HG03135 (cell line): ENCODE data around the gene FUT3.
"Not testable (repeated sequence)": the region's sequence is repeated elsewhere in the genome, so short reads cannot be mapped to it uniquely, and the experiment has no call there.

ENCODE experiments used
- ATAC-seq: cut with Tn5 transposase; IDR thresholded peaks from one replicate; pipeline ENCODE4 v1.9.1; 2021; ENCODE audit warnings: mild to moderate bottlenecking, moderate library complexity; ENCODE audit not compliant: unreplicated experiment

The FUT3 gene

DNA sequence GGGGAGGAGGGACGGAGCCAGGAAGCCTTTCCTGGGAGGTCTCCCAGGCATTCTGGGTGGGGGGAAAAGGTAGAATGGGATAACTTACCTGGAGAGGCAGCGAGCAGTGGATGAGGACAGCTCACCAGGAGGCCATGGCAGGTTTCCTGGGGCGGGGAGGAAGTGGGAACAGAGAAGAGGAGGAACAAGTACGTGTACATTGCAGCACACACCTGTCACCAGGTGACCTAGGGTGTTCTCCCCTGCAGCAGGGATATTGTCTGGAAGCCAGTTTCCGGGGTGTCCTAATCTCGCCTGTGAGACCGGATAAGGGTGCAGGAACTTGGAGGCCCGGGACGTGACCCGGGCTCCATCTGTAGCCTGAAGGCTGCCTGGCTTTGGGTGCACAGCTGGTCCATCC, at the start of gene FUT3:
FUT3 (minus strand) TSS at position 148 of the 400 bp plus-strand sequence.
- ATAC-seq: no peak

DNA sequence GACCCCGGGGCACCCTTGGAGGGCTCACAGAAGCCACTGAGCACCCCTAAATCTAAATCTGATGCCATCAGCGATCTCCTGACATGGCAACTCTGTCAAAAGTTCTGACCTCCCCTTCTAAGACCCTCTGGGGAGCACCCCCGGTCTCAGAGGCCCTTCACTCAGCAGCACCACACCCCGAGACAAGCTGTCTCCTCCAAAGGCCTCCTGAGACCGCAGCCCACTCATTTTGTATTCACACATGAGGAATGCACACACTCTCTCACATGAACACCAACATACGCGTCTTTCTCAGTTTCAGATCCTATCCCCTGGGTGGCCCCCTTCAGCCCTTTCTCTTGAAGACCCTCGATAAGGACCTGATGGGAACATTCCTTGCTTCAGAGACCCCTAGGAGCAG, 49.7 kb upstream of the FUT3 start:
- no peak for ATAC-seq

DNA sequence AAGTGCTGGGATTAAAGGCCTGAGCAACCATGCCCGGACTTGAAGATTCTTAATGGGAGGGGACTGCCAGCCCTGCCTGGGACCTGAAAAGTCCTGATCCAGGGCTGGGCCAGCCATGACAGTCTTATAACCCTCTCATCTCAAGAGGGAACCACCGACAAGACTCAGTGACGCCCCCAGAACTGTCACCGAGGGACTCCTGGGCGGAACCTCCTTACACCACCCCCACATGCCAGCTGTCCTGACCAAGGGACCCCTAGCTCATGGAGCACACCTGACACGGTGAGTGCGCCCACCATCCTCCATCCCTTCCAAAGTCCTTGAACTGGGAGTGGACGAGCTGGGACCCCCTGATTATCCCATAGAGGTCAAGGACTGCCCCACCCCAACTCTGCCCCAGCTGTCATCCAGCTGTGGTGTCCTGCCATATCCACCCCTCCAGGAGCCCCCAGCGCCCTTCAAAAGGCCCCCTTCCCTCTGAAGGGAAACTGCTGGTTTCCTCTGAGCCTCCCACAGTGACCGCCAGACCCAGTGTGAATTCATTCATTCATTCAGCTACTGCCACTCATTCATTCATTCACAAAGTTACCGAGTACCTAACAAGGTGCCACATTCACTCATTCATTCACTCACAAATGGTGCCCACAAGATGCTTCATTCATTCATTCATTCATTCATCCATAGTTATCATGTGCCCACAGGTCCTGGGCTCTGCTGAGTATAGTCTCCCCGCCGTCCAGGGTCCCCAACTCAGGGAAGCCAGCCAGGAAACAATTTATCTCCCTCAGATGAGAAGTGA, 48.7 kb upstream of the FUT3 start:
- no peak for ATAC-seq

DNA sequence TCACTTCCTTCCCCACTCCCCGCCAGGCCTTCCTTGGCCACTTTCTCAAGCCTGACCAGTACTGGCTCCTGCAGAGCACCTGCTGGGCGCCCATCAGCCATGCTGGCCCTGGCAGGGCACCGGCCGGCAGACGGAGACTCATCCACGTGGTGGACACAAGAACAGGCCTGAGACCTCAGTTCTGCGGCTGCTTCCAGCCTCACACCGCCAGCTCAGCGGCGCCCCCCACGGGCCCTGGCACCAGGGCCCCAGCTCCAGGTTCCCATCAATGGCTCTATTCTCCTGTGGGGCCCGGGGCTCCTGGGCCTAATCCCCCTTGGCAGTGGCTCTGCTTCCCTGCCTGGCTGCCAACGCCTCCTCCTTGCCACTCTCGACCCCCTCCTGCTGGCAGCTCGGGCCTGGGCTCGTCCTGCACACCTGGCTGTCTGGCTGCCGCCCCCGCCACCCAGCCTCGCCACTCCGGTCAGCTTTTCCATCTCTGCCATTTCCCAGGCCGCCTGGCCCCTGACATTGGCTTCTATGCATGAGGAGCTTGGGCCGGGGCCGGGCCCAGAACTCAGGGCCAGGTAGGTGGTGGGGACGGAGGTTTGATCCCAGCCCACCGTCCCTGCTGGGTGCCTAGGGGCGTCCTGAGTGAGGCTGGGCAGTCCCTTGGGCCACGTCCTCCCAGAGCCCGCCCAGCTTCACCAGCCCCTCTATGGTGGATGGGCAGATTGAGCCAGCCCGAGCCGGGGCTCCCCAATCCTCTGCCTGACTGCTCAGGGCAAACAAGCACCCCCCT, 46.1 kb upstream of the FUT3 start:
- no peak for ATAC-seq

DNA sequence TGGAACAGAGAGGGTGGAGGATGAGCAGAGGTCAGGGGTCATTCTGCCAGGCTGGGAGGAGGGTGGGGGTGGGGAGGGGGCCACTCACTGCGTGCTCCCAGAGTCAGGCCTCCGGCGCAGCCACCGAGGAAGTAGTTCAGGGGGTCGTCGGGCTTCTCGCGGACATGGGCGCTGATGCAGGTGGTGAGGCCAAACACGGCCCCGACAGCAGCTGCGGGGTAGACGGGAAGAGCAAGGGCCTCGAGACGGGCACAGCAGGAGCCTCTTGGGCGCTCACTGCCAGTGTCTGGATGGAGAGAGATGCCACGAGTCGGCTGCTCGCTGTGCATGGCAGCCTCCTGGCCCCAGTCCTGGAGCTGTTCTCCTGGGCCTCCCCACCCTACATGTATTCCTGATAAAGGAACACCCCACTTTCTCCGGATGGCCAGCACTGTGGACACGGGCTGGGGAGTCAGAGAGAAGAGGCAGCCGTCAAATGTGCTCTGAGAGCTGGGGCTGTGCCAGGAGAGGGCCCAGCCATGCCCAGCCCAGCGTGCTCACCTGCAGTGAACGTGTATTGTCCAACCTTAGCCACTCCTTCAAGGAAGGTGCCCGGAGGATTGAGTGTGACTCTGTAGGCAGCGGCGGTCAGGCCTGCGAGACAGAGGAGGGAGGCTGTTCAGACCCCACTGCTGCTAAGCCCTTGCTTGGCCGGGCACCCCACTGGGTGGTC, 45.3 kb upstream of the FUT3 start:
- no peak for ATAC-seq

DNA sequence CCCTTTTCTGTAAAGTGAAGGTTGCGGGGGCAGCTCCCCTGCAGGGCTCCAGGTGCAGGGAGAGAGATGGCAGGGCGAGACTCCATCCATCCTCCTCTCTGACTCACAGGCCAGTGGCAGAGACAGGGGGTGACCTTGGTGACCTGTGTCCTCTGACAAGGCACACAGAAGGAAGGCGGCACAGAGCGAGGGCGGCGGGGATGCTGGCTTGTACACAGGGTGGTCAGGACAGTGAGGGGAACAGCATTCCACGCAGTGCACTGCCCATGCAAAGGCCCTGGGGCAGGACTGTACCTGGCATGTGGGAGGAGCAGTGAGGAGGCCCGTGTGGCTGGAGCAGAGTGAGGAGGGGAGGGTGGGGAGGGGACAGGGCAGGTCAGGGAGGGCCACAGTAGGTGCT, 44.6 kb upstream of the FUT3 start:
- ATAC-seq: no peak

DNA sequence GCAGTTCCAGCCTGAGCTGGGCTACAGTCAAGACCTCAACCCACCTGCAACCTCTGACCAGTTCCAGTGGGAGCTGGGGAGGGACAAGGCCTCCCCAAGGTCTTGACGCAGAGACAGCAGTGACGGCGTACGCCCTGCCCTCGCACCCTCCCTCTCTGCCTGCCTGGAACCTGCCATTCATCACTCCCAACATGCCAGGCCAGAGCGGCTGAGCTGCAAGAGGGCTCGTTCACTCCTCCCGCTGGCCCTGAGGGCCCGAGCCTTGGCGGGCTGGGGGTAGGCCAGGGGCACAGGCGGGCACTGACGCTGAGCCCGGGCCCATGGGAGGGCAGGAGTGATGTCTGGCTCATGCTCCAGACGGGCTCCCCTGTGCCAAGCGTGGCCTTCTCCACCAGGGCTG, 44.2 kb upstream of the FUT3 start:
- ATAC-seq: no peak

DNA sequence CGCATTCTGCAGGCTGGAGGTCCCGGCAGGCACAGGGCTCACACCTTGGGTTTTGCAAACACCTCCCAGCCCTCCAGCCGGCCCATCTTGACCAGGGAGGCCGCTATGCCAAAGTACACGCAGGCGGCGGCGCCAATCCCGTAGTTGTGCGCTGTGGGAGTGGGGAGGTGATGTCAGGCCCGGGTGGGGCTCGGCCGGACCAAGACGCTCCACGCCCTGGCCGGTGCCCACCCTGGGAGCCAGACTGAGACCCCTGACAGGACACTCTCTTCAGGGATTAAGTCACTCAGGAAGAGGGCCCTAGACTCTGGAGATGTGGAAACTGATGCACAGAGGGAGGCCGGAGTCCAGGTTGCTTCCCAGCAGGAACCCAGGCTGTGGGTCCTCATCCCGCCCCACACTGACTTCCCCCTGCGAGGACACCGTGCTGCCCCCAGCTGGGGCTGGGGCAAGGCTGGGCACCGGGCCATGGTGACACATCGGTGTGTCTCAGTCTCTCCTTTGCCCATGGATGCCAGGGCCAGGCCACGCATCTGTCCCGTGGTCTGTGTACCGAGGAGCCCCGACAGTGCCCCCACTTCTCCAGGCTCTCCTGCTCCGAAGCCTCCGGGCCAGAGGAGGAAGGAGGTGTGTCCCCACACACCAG, 43.6 kb upstream of the FUT3 start:
- no peak for ATAC-seq

DNA sequence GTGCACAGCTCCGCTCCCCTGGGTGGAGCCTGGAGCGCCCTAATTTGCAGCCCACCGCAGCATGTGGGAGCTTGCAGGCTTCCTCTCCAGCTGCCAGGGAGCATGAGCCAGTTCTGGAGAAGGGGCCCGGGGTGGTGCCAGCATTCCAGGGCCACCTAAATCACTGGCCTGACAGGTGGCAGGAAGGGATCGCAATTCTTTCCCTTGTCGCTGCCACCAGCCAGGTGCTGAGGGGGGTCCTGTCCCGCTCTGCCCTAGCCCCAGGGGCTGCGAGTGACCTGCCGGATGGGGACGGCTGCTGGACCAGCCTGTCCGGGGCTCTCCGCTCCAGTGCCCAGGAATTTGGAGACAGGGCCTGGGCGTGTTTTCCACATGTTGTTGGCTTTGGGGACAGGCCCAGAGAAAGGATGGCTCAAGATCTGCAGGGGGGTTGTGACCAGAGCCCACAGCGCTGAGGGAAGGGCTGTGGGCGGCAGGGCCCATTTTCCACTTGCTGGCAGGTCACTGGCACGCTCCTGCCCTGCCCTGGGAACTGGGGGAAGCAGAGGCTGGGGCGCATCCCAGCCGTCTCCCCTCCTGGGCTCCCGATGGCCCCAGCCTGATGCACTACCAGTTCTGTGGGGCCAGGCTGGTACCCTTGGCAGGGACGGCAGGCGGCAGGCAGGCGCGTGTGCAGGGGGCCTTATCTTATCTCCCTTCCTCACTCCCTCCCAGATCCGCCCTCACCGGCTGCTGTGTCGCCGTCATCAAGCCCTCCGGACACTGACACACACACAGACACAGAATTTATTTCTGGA, 42.9 kb upstream of the FUT3 start:
- no peak for ATAC-seq

DNA sequence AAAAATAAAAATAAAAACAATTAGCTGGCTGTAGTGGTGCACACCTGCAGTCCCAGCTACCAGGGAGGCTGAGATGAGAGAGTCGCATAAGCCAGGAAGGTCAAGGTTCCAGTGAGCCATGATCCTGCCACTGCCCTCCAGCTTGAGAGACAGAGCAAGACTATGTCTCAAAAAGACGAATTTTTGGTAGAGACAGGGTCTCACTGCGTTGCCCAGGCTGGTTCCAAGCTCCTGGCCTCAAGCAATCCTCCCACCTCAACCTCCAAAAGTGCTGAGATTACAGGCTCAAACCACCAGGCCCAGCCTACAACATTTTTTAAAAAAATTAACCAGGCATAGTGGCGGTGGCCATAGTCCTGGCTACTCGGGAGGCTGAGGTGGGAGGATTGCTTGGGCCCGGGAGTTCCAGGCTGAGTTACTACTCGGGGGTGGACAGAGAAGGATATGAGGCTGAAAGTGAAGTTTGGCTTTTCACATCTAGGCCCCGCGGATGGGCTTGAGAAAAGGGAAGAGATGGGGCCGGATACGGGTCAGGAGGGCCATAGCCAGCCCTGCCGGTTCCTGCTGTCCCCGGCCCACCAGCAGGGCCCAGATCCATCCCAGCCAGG, 42.2 kb upstream of the FUT3 start:
- ATAC-seq: no peak

DNA sequence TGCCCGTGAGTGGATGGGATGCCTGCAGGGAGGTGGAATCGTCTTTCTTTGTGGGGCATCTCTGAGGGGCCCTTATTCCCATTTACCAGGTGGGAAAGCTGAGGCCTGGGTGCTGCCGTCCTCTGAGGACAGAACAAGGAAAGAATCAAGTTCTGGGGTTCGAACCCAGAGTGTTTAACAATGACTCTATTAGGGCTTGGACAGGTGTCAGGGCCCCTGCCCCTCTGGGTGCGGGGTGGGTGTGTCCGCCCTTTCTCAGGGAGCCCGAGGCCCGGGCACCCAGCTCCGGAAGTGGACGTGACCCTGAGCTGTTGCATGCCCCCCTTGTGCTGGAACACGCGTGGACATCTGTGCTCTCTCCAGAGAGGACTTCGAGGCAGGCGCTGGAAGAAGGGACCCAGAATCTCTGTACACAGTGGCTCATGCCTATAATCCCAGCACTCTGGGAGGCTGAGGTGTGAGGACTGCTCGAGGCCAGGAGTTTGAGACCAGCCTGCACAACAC, 41.6 kb upstream of the FUT3 start:
- no peak for ATAC-seq

DNA sequence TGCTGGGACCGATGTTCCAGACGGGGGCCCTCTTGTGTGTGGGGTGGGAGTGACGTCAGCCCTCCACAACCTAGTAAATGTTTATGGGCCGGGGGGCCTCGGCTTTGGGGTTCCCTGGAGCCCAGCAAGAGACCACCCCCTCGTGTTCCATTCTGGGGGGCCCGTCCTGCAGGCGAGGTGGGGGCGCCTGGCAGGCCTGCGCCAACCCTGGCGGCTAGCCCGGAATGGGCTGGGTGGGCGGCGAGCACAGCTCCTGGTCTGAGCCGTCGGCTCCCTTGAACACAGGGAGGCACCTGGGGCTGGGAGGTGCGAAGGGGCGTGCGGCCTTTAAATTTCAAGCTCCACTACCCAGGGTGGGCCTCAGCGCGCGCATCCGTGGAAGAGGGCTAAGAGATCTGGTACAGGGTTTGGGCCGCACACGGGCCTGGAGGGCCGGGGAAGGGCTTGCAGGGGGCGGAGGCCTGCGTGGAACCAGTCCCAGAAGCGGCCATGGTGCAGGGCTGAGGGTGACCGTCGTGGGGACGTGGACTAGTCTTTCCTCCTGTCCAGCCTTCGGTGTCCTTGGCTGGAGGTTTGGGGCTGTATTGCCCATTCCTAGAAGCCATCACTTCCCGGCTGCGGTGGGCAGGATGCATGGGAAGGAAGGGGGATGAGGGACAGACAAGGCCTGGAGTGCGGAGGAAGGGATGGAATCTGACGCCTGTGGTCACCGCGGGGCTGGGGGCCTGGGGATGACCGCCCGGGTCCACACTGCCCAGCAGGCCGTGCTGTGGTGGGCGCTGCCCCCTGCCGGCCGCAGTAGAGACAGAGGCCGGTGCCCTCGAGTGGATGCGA, 40.9 kb upstream of the FUT3 start:
- ATAC-seq: no peak

DNA sequence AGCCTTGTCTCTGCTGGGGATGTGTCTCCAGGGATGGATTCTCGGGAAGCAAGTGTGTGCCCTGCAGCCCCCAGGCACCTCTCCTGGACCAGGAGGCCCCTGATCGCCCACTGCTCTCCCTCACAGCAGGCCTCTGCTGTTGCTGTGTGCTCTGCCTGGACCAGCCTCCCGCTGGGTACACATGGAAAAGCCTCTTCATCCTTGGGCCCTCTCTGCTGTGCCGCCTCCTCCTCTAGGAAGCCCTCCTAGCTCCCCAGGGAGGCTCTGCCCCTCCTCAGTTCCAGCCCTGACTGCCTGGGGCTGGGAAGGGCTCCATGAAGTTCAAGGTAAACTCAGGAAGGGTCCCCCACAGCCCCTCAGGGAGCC, 40.3 kb upstream of the FUT3 start:
- ATAC-seq: no peak

DNA sequence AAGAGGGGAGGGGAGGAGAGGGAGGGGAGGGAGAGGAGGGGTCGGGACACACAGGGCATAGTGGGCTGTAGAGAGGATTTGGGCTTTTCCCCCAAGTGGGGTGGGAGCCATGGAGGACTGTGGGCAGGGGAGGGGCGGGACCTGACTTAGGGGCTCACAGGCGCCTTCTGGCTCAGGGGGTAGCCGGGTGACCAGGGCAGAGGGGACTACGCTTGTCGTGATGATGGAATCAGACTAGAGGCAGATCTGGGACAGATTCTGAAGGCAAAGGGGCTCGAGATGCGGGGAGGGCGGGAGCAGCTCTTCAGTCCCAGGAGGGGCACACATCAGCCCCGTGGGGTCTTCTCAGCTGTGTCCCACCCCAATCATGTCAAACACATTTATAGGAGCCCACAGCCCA, 38.9 kb upstream of the FUT3 start:
- no peak for ATAC-seq

DNA sequence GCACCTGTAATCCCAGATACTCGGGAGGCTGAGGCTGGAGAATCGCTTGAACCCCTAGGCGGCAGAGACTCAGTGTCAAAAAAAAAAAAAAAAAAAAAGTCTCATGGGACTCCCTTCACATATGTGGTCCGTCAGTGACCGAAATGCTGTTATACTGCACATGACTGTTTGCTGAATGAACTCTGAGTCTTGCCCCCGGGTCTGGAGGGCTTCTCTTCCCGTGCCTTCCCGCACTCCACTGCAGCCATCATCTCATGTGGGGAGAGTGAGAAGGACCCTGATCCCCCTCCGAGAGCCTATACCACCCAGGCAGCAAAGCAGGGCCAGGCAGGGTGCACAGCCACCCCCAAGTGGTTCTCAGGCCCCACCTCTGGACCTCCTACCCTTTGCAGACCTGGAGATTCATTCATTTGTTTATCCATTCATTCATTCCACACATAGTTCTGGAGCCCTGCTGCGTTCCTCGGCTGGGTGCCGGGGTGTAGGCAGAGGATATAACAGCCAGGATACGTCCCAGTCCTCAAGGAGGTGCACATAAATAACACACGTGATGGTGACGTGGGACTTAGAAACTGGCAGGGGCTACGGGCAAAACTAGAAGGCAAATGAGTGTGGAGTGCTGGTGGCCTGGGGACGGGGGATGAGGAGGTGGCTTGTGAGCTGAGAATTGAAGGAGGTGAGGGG, 38.2 kb upstream of the FUT3 start:
- ATAC-seq: no peak

DNA sequence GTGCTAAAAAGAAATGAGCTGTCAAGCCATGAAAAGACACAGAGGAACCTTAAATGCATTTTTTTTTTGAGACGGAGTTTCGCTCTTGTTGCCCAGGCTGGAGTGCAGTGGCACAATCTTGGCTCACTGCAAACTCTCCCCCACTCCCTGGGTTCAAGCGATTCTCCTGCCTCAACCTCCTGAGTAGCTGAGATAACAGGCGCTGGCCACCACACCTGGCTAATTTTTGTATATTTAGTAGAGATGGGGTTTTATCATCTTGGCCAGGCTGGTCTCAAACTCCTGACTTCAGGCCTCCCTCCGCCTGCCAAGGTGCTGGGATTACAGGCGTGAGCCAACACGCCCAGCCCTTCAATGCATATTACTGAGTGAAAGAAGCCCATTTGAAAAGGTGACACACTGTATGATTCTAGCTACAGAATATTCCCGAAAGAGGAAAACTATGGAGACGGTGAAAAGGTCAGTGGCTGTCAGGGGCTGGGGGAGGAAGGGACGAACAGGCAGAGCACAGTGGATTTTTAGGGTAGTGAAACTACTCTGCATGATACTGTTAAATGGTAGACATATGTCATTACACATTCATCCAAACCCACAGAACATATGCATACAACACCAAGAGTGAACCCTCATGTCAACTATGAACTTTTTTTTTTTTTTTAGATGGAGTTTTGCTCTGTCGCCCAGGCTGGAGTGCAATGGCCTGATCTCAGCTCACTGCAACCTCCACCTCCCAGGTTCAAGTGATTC, 33.0 kb upstream of the FUT3 start:
- ATAC-seq: not testable (repeated sequence)

DNA sequence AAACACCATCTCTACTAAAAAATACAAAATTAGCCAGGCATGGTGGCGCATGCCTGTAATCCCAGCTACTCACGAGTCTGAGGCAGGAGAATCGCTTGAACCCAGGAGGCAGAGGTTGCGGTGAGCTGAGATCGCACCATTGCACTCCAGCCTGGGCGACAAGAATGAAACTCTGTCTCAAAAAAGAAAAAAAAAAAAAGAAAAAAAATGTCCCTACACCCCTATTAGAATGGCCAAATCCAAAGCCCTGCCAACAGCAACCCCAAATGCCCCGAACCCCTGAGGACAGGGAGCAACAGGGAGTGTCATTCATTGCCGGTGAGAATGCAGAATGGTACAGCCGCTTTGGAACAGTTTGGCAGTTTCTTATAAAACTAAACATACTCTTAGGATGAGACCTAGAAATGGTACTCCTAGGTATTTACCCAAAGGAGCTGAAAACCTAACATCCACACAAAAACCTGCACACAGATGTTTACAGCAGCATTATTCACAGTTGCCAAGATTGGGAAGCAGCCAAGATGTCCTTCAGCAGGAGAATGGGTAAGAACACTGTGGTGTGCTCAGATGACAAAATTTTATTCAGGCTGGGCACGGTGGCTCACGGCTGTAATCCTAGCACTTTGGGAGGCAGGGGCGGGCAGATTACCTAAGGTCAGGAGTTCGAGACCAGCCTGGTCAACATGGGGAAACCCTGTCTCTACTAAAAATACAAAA, 32.1 kb upstream of the FUT3 start:
- ATAC-seq: not testable (repeated sequence)
